IMR-90 (cell line): ENCODE results near the gene AGO3. TPM values are rescaled to one million over a fixed set of nuclear protein-coding genes. Genes with fewer than 3 reads are reported as not detected.

Experiments
- ATAC-seq: fragments of 200-7000 bp; cut with Tn5 transposase; 2 replicates; pipeline ENCODE4 v1.9.1; 2020; ENCODE audit warnings: low read depth, mild to moderate bottlenecking, moderate library complexity
- BruUV-seq: library from RNA; stranded (reverse); fragments of 400-500 nt; replicated peaks from 2 replicates; lab custom pipeline; 2021; lab: Mats Ljungman, UMichigan
- CTCF ChIA-PET: fragments of 300-600 bp; formaldehyde crosslinking; extraction: SDS; loops from one replicate; lab custom pipeline; 2021; ENCODE audit warnings: antibody characterized with exemption; lab: Yijun Ruan, JAX
- POLR2A ChIA-PET: fragments of 300-600 bp; sonication (Branson Sonifier 250); formaldehyde crosslinking; loops from one replicate; lab custom pipeline; 2022; ENCODE audit warnings: antibody characterized with exemption; ENCODE audit not compliant: unreplicated experiment; lab: Charles Lee
- DNase-seq: peaks from one replicate; pipeline ENCODE4 v3.0.0; 2013
- H2AFZ ChIP-seq: replicated peaks from 2 replicates; pipeline ENCODE3; 2013; ENCODE audit warnings: low read length, mild to moderate bottlenecking; ENCODE audit not compliant: poor library complexity
- H2AK5ac ChIP-seq: 2 replicates; pipeline ENCODE4 v1.6.1; 2013; ENCODE audit warnings: low read depth, low read length, inconsistent platforms
- H2AK9ac ChIP-seq: replicated peaks from 2 replicates; pipeline ENCODE3; 2013; ENCODE audit warnings: mild to moderate bottlenecking, low read depth, low read length, moderate library complexity; ENCODE audit not compliant: poor library complexity
- H2BK120ac ChIP-seq: 2 replicates; pipeline ENCODE4 v1.6.1; 2013; ENCODE audit warnings: low read depth, low read length, inconsistent platforms
- H2BK15ac ChIP-seq: 3 replicates; pipeline ENCODE4 v1.6.1; 2013; ENCODE audit warnings: low read depth, low read length, inconsistent platforms
- H2BK20ac ChIP-seq: 2 replicates; pipeline ENCODE4 v1.6.1; 2013; ENCODE audit warnings: low read depth, mild to moderate bottlenecking, inconsistent platforms, low read length, moderate library complexity
- H2BK5ac ChIP-seq: 2 replicates; pipeline ENCODE4 v1.6.1; 2013; ENCODE audit warnings: mild to moderate bottlenecking, low read depth, low read length, inconsistent platforms; ENCODE audit not compliant: poor library complexity, severe bottlenecking
- H3K14ac ChIP-seq: replicated peaks from 2 replicates; pipeline ENCODE4 v1.6.1; 2013; ENCODE audit warnings: low read depth, low read length, inconsistent platforms
- H3K18ac ChIP-seq: 2 replicates; pipeline ENCODE4 v1.6.1; 2013; ENCODE audit warnings: low read depth, low read length, control low read depth
- H3K23ac ChIP-seq: 2 replicates; pipeline ENCODE4 v1.6.1; 2013; ENCODE audit warnings: low read depth, low read length, inconsistent platforms
- H3K27ac ChIP-seq: 2 replicates; pipeline ENCODE4 v1.5.1; 2013; ENCODE audit warnings: mild to moderate bottlenecking, control low read depth, low read length; ENCODE audit not compliant: insufficient read depth
- H3K27me3 ChIP-seq: 2 replicates; pipeline ENCODE4 v1.6.1; 2013; ENCODE audit warnings: low read length; ENCODE audit not compliant: control insufficient read depth, insufficient read depth
- H3K36me3 ChIP-seq: 2 replicates; pipeline ENCODE4 v1.6.1; 2013; ENCODE audit warnings: low read length, mixed read lengths; ENCODE audit not compliant: control insufficient read depth, insufficient read depth
- H3K4ac ChIP-seq: 2 replicates; pipeline ENCODE4 v1.6.1; 2013; ENCODE audit warnings: low read depth, low read length, inconsistent platforms
- H3K4me1 ChIP-seq: 2 replicates; pipeline ENCODE4 v1.6.1; 2013; ENCODE audit warnings: low read length, mixed read lengths; ENCODE audit not compliant: control insufficient read depth, insufficient read depth
- H3K4me2 ChIP-seq: 2 replicates; pipeline ENCODE4 v1.6.1; 2013; ENCODE audit warnings: low read depth, mild to moderate bottlenecking, control low read depth, low read length, moderate library complexity
- H3K4me3 ChIP-seq: 2 replicates; pipeline ENCODE4 v1.5.1; 2013; ENCODE audit warnings: low read depth, mild to moderate bottlenecking, control low read depth, low read length, moderate library complexity; ENCODE audit not compliant: insufficient read depth
- H3K56ac ChIP-seq: 2 replicates; pipeline ENCODE4 v1.6.1; 2013; ENCODE audit warnings: low read length, inconsistent platforms; ENCODE audit not compliant: insufficient read depth; ENCODE audit errors: extremely low read depth
- H3K79me1 ChIP-seq, 2 experiments: 2 replicates each; pipeline ENCODE4 v1.6.1; 2013; ENCODE audit warnings: low read length in 2 of 2, inconsistent platforms in 1 of 2, low read depth in 1 of 2
- H3K9ac ChIP-seq: 2 replicates; pipeline ENCODE4 v1.6.1; 2013; ENCODE audit warnings: low read depth, low read length, control low read depth
- H3K9me1 ChIP-seq: 2 replicates; pipeline ENCODE4 v1.6.1; 2013; ENCODE audit warnings: low read length, inconsistent platforms; ENCODE audit not compliant: insufficient read depth
- H3K9me3 ChIP-seq: 2 replicates; pipeline ENCODE4 v1.6.1; 2013; ENCODE audit warnings: low read length; ENCODE audit not compliant: control insufficient read depth, insufficient read depth
- H4K20me1 ChIP-seq: 2 replicates; pipeline ENCODE4 v1.6.1; 2013; ENCODE audit warnings: low read length, inconsistent platforms; ENCODE audit not compliant: insufficient read depth
- H4K5ac ChIP-seq: 2 replicates; pipeline ENCODE4 v1.6.1; 2013; ENCODE audit warnings: mild to moderate bottlenecking, low read depth, low read length, control low read depth
- H4K8ac ChIP-seq, 2 experiments: 2 replicates each; pipeline ENCODE4 v1.6.1; 2013; ENCODE audit warnings: low read depth in 2 of 2, low read length in 2 of 2, control low read depth in 1 of 2, inconsistent platforms in 1 of 2
- H4K91ac ChIP-seq: 2 replicates; pipeline ENCODE4 v1.6.1; 2013; ENCODE audit warnings: low read depth, low read length, inconsistent platforms; ENCODE audit not compliant: insufficient read depth
- BHLHE40 ChIP-seq: fragments of 150-350 bp; IDR thresholded peaks from 2 replicates; pipeline ENCODE4 v1.6.1; 2016; ENCODE audit warnings: mild to moderate bottlenecking, low read depth, low read length
- CEBPB ChIP-seq: IDR thresholded peaks from 2 replicates; pipeline ENCODE4 v1.6.1; 2012; ENCODE audit warnings: low read depth, low read length, improper control_type of control experiment
- CHD1 ChIP-seq: IDR thresholded peaks from 2 replicates; pipeline ENCODE4 v1.6.1; 2012; ENCODE audit warnings: low read depth, low read length, improper control_type of control experiment
- ELK1 ChIP-seq: fragments of 150-350 bp; IDR thresholded peaks from 2 replicates; pipeline ENCODE4 v1.6.1; 2016; ENCODE audit warnings: low read depth, mild to moderate bottlenecking, low read length, moderate library complexity, borderline replicate concordance
- FOS ChIP-seq: fragments of 150-350 bp; IDR thresholded peaks from 2 replicates; pipeline ENCODE4 v1.6.1; 2016; ENCODE audit warnings: low read depth, low read length
- MAFK ChIP-seq: IDR thresholded peaks from 2 replicates; pipeline ENCODE4 v1.6.1; 2012; ENCODE audit warnings: low read depth, low read length, improper control_type of control experiment
- RCOR1 ChIP-seq: IDR thresholded peaks from 2 replicates; pipeline ENCODE4 v1.6.1; 2012; ENCODE audit warnings: mild to moderate bottlenecking, low read length, improper control_type of control experiment; ENCODE audit not compliant: insufficient replicate concordance
- RFX5 ChIP-seq: IDR thresholded peaks from 2 replicates; pipeline ENCODE4 v1.8.0; 2012; ENCODE audit warnings: low read depth, mild to moderate bottlenecking, low read length, moderate library complexity
- WGBS, 2 experiments: methylation state at CpG; one replicate each; pipeline versions ENCODE4 v1.1.5 to v1.1.7; 2013; ENCODE audit warnings: missing lambda C conversion rate in 2 of 2; ENCODE audit not compliant: insufficient read length in 1 of 2; ENCODE audit errors: extremely low coverage in 2 of 2; 5-methylcytosine and 5-hydroxymethylcytosine counted together
- dilution Hi-C: fragments of 300-500 bp; cut with HindIII; formaldehyde crosslinking; loops from one replicate; pipeline ENCODE4 v1.14.3; 2018; ENCODE audit warnings: low sequenced_read_pairs; ENCODE audit not compliant: unreplicated experiment
- in situ Hi-C: fragments of 300-500 bp; cut with MboI; formaldehyde crosslinking; loops from 3 replicates; pipeline ENCODE4 v1.14.3; 2019; ENCODE audit warnings: low sequenced_read_pairs, inconsistent platforms, mixed read lengths
- intact Hi-C: fragments of 100-400 bp; cut with micrococcal nuclease; formaldehyde crosslinking; loops from 2 replicates; pipeline ENCODE4 v1.10.0; 2022
- polyA plus RNA-seq, 3 experiments: library from polyadenylated mRNA; depleted of rRNA; stranded (reverse); fragments of >200 nt; gene quantifications; 2 replicates each; pipeline ENCODE4 v1.2.3, GENCODE V29; 2012; ENCODE audit warnings: low replicate concordance in 1 of 3
- total RNA-seq: library from RNA; depleted of rRNA; stranded (reverse); fragments of >200 nt; gene quantifications from 2 replicates; pipeline ENCODE4 v1.2.3, GENCODE V29; 2012
- TF ChIP-seq, protein P1 (sequence below): fragments of 150-350 bp; IDR thresholded peaks from 2 replicates; pipeline ENCODE4 v1.6.1; 2017; ENCODE audit warnings: mild to moderate bottlenecking, antibody characterized with exemption, low read length, low read depth

AGO3 gene
- total and polyA plus RNA-seq, 2 of the 4 experiments (the other 2 are of a cell fraction): 8.9 to 25.6 TPM

DNA sequence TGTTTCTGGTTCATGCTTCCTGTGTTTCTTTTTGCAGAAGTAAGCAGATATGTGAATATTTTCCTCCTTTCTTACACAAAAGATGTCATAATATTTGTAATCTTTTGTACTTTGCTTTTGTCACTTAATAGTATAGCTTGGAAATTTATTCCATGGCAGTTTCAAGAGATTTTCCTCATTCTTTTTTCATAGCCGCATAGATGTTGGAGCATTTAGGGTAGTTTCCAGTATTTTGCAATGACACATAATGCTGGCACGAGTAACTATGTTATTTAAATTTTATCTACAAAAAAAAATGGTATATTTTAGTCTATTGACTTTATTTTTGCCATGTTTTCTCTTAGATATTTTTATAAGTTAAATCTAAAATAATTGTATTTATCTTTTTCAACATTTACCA, 40.7 kb downstream of the AGO3 start:
- no peak overlapping the region for H4K5ac ChIP-seq
- no peak overlapping the region for H3K9ac ChIP-seq
- DNase-seq: peak; percentile 20
- H2AK9ac ChIP-seq: no peak overlapping the region
- no peaks in the 10 kb centered on the region for H4K20me1 ChIP-seq
- no peak overlapping the region for H2BK15ac ChIP-seq
- no peak overlapping the region for H3K14ac ChIP-seq
- no TSS peak for BruUV-seq
- no peak overlapping the region for H3K27ac ChIP-seq
- H3K4ac ChIP-seq: no peak overlapping the region
- no peak for ATAC-seq
- no peaks in the 10 kb centered on the region for H3K9me3 ChIP-seq
- TF ChIP-seq, protein P1, sequence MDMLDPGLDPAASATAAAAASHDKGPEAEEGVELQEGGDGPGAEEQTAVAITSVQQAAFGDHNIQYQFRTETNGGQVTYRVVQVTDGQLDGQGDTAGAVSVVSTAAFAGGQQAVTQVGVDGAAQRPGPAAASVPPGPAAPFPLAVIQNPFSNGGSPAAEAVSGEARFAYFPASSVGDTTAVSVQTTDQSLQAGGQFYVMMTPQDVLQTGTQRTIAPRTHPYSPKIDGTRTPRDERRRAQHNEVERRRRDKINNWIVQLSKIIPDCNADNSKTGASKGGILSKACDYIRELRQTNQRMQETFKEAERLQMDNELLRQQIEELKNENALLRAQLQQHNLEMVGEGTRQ: no peak
- TF ChIP-seq MAFK (no peak), BHLHE40 (no peak), RFX5 (no peak), RCOR1 (no peak), CEBPB (no peak), CHD1 (no peak), FOS (no peak), ELK1 (no peak)
- H3K4me3 ChIP-seq: no peak overlapping the region
- dilution Hi-C loops (no loop called here), intact Hi-C loops (no loop called here), in situ Hi-C loops (no loop called here)
- POLR2A ChIA-PET: no interaction called here
- no CpG with 5 or more reads among the region's 2 CpGs for WGBS, 2 experiments
- no peaks in the 10 kb centered on the region for H3K27me3 ChIP-seq
- H3K23ac ChIP-seq: no peak overlapping the region
- no peak overlapping the region for H3K4me2 ChIP-seq
- H2BK5ac ChIP-seq: no peak overlapping the region
- no peak overlapping the region for H2BK120ac ChIP-seq
- 0 out of 2 replicates have a peak, but pooled peaks cover 3% of the 10 kb centered on the region for H3K9me1 ChIP-seq
- peaks cover 9% of the 10 kb centered on the region in 2 experiments; a peak in 3 of 4 replicates for H3K79me1 ChIP-seq
- H2AK5ac ChIP-seq: no peak overlapping the region
- no peak overlapping the region for H4K91ac ChIP-seq
- CTCF ChIA-PET: no interaction called here
- H3K4me1 ChIP-seq: no peaks in the 10 kb centered on the region
- no peak overlapping the region for H3K18ac ChIP-seq
- H4K8ac ChIP-seq: no peak overlapping the region
- peaks cover 5% of the 10 kb centered on the region for H3K36me3 ChIP-seq
- no peak overlapping the region for H3K56ac ChIP-seq
- no peak overlapping the region for H2AFZ ChIP-seq
- H2BK20ac ChIP-seq: no peak overlapping the region
